Keratinocyte (primary cell): Measurements from ENCODE around the gene ZNF789.

Source experiments
- EZH2 ChIP-seq: IDR thresholded peaks from one replicate; pipeline ENCODE4 v1.6.1; 2012; ENCODE audit warnings: inconsistent platforms, mild to moderate bottlenecking, low read length, moderate library complexity
- TF ChIP-seq, protein P1 (sequence below), 3 experiments: IDR thresholded peaks in 1 of 3; conservative IDR thresholded peaks in 1 of 3; optimal IDR thresholded peaks in 1 of 3; 2 replicates in 2 of 3; 3 replicates in 1 of 3; pipeline versions ENCODE3 to v1.5.1; 2011; ENCODE audit warnings: low read length in 3 of 3, mild to moderate bottlenecking in 3 of 3, moderate library complexity in 2 of 3, control low read depth in 1 of 3, inconsistent platforms in 1 of 3; ENCODE audit not compliant: insufficient read depth in 2 of 3; ENCODE audit errors: extremely low read depth in 1 of 3

DNA sequence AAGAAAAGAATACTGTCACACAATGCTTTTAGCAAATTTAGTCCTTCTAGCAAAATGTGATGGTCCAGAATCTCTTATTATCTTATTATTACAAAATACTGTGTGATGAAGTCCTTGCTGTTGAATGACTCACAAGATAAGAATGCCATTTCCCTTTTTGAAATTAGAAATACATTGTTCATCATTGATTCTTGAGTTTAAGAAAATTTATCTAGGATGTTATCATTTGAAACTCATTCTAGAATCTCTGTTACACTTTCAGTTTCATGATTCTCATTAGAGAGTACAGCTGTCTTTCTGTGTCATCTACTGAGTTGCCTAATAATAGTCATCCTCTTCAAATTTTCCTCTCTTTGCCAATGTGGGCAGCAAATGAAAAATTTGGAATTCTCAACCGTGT, 41.4 kb downstream of the ZNF789 start:
- TF ChIP-seq EZH2, result no peak
- TF ChIP-seq, protein P1, sequence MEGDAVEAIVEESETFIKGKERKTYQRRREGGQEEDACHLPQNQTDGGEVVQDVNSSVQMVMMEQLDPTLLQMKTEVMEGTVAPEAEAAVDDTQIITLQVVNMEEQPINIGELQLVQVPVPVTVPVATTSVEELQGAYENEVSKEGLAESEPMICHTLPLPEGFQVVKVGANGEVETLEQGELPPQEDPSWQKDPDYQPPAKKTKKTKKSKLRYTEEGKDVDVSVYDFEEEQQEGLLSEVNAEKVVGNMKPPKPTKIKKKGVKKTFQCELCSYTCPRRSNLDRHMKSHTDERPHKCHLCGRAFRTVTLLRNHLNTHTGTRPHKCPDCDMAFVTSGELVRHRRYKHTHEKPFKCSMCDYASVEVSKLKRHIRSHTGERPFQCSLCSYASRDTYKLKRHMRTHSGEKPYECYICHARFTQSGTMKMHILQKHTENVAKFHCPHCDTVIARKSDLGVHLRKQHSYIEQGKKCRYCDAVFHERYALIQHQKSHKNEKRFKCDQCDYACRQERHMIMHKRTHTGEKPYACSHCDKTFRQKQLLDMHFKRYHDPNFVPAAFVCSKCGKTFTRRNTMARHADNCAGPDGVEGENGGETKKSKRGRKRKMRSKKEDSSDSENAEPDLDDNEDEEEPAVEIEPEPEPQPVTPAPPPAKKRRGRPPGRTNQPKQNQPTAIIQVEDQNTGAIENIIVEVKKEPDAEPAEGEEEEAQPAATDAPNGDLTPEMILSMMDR (optimal IDR thresholded peaks at IDR 0.05 in 1 of 3, IDR thresholded peaks at IDR 0.05 in 1 of 3, conservative IDR thresholded peaks at IDR 0.05 in 1 of 3; ENCODE audit: extremely low read depth in 1 of 3, insufficient read depth in 2 of 3, low read length in 3 of 3), result no peak
